HFFc6 (cell line): ENCODE data around the gene FHL2. TPM values are rescaled to one million over a fixed set of nuclear protein-coding genes. Genes with fewer than 3 reads are reported as not detected.
A peak's percentile ranks its signal among the peaks of the same experiment; 100 is the strongest.

ENCODE experiments used
- DNase-seq: peaks from one replicate; pipeline ENCODE4 v3.0.0-alpha.2; 2018
- H3K27ac Mint-ChIP-seq: 2 replicates; pipeline ENCODE4 v1.8.0; 2020; ENCODE audit warnings: mild to moderate bottlenecking, mixed read lengths
- H3K27me3 Mint-ChIP-seq: 2 replicates; pipeline ENCODE4 v1.8.0; 2021; ENCODE audit warnings: mild to moderate bottlenecking, moderate library complexity, mixed read lengths; ENCODE audit not compliant: insufficient read depth
- H3K36me3 Mint-ChIP-seq: 2 replicates; pipeline ENCODE4 v1.8.0; 2021; ENCODE audit warnings: low read depth, mixed read lengths
- H3K4me1 Mint-ChIP-seq: 2 replicates; pipeline ENCODE4 v1.8.0; 2020; ENCODE audit warnings: low read depth, mixed read lengths
- H3K4me3 Mint-ChIP-seq: 2 replicates; pipeline ENCODE4 v1.8.0; 2020; ENCODE audit warnings: mild to moderate bottlenecking, moderate library complexity, mixed read lengths
- H3K9me3 Mint-ChIP-seq: 2 replicates; pipeline ENCODE4 v1.8.0; 2020; ENCODE audit warnings: mild to moderate bottlenecking, mixed read lengths
- CTCF ChIP-seq: fragments of 200-600 bp; sonication (generic); IDR thresholded peaks from 2 replicates; pipeline ENCODE4 v1.5.0; 2021; ENCODE audit warnings: antibody characterized with exemption, mild to moderate bottlenecking
- total RNA-seq, 6 experiments: library from RNA; stranded (reverse); fragmentation: NEBNext Ultra II Directional; extraction: Animal tissue kit (Norgen Biotek cat#: 25700); gene quantifications; 2 replicates in 1 of 6; 3 replicates in 5 of 6; pipeline ENCODE4 v1.2.3, GENCODE V29; 2021

FHL2 gene
- total RNA-seq, 6 experiments from 2014 or later: 211 to 281 (median 243) TPM

GRCh38 chr2:105437708-105438103, 38.9 kb upstream of the FHL2 start:
- H3K4me1 Mint-ChIP-seq: peaks cover 26% of the 10 kb centered on the region
- H3K4me3 Mint-ChIP-seq: peak overlapping the region; percentile 71
- H3K9me3 Mint-ChIP-seq: no peaks in the 10 kb centered on the region
- H3K27ac Mint-ChIP-seq: peak overlapping the region; percentile 40; the same call in 1 of the 2 replicates
- DNase-seq: peak; percentile 24
- no peak for TF ChIP-seq CTCF
- peaks cover 7% of the 10 kb centered on the region for H3K27me3 Mint-ChIP-seq
- H3K36me3 Mint-ChIP-seq: no peaks in the 10 kb centered on the region

GRCh38 chr2:105432749-105433148, 33.9 kb upstream of the FHL2 start:
- Mint-ChIP-seq H3K4me3 (no peak overlapping the region), H3K36me3 (no peaks in the 10 kb centered on the region), H3K27me3 (no peaks in the 10 kb centered on the region; the same call in none of the 2 replicates), H3K4me1 (peaks cover 22% of the 10 kb centered on the region), H3K27ac (no peak overlapping the region), H3K9me3 (no peaks in the 10 kb centered on the region)
- DNase-seq: no peak
- no peak for TF ChIP-seq CTCF

DNA sequence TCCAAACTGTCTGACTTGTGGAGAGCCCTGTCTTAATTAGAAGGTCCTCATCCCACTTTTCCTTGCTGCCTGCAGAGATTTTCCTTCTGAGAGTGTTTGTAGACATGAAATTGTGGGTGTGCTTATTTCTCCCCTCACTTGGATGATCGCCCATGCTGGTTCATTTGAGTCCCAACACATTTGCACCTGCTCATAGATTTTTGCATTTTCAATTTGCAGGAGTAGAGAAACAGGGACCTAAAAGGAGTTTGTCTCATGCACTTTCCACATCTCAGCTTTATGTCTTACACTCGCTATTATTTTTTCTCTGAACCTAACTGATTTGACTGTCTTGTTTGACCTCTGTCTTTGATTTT, 33.2 kb upstream of the FHL2 start:
- DNase-seq: no peak
- H3K36me3 Mint-ChIP-seq: no peaks in the 10 kb centered on the region
- H3K27me3 Mint-ChIP-seq: no peaks in the 10 kb centered on the region; the same call in none of the 2 replicates
- no peak overlapping the region for H3K4me3 Mint-ChIP-seq
- peaks cover 24% of the 10 kb centered on the region for H3K4me1 Mint-ChIP-seq
- H3K9me3 Mint-ChIP-seq: no peaks in the 10 kb centered on the region
- TF ChIP-seq CTCF: no peak
- H3K27ac Mint-ChIP-seq: no peak overlapping the region

DNA sequence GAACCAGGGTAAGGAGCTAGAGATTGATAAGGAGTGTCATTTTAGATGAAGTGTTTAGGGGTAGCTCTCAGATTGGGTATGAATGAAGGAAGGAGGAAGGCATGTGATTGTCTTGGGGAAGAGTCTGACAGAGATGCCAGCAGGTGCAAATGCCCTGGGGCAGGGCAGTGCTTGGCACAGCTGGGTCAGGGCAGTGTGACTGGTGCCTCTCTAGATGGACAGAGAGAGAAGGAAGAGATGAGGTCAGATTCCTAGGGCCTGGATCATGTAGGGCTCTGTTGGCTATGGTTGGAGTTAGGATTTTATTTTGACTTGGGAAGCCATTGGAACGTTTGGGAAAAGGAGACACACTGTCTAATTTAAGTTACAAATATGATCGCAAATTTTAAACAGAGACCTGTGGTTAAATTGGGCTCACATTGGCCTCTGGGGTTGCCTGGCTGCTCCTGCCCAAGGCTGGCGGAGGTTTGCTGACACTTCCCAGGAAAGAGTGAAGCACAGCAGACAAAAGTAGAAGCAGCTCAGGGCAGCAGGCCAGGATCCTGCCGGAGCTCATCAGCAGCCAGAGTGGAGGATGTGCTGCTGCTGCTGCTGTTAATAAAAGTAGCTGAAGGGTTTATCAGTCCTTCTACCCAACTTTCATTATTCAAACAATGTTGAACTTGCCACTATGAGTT, 32.7 kb upstream of the FHL2 start:
- H3K27ac Mint-ChIP-seq: no peak overlapping the region

DNA sequence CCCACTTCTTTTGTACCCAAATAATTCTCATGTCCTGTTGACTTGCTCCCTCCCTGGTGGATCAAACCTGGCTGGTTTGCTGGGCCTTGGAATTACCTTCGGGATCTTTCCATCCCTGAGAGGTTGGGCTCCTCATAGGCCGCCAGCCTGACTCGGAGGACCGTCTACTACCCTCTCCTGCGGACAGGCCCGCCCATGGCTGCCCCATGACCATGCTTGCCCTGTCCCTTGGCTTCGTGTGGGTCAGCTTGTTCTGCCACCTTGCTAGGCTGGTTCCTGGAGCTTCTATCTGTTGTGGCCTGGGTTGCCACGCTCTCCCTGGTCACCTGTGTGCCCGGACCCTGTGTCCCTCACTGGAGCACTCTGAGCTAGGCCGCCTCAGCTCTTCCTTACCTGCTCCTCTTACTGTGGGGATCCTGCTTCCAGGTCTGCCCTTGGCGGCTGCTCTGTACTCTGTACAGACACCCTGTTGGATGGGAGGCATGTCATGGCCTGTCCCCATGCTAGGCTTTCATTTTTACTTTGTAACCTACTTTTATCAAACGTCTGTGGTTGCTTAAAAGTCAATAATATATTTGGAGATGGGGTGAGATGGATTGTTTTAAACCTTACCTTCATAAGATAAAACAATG, 29.7 kb upstream of the FHL2 start:
- Mint-ChIP-seq H3K9me3 (peaks cover 7% of the 10 kb centered on the region), H3K27ac (no peak overlapping the region), H3K27me3 (peaks cover 14% of the 10 kb centered on the region), H3K36me3 (peaks cover 2% of the 10 kb centered on the region), H3K4me3 (no peak overlapping the region), H3K4me1 (peaks cover 36% of the 10 kb centered on the region)
- no peak for TF ChIP-seq CTCF
- no peak for DNase-seq

More for the DNA sequence above, 32.7 kb upstream of the FHL2 start:
- DNase-seq: no peak
- no peak for TF ChIP-seq CTCF
- no peak overlapping the region for H3K4me3 Mint-ChIP-seq
- no peaks in the 10 kb centered on the region; the same call in none of the 2 replicates for H3K27me3 Mint-ChIP-seq
- peaks cover 29% of the 10 kb centered on the region for H3K4me1 Mint-ChIP-seq
- no peaks in the 10 kb centered on the region for H3K9me3 Mint-ChIP-seq
- no peaks in the 10 kb centered on the region for H3K36me3 Mint-ChIP-seq
